OCI-LY7 (cell line): ENCODE data around the gene SFXN5. TPM values are rescaled to one million over a fixed set of nuclear protein-coding genes. Genes with fewer than 3 reads are reported as not detected.
A peak's percentile ranks its signal among the peaks of the same experiment; 100 is the strongest.

Source experiments
- BruUV-seq: library from RNA; stranded (reverse); fragments of 400-500 nt; replicated peaks from 2 replicates; lab custom pipeline; 2021; lab: Mats Ljungman, UMichigan
- CTCF ChIA-PET: fragments of 300-600 bp; sonication (Branson Sonifier 250); formaldehyde crosslinking; loops from one replicate; lab custom pipeline; 2022; ENCODE audit warnings: antibody characterized with exemption; ENCODE audit not compliant: unreplicated experiment; lab: Charles Lee
- POLR2A ChIA-PET: fragments of 300-600 bp; sonication (Branson Sonifier 250); formaldehyde crosslinking; loops from one replicate; lab custom pipeline; 2022; ENCODE audit warnings: antibody characterized with exemption; lab: Charles Lee
- DNase-seq: peaks from one replicate; pipeline ENCODE4 v3.0.0-alpha.2; 2015; ENCODE audit warnings: low spot score
- H2AFZ ChIP-seq: fragments of 200-600 bp; sonication (generic), shearing (Covaris generic); 2 replicates; pipeline ENCODE4 v1.6.1; 2014; ENCODE audit warnings: mild to moderate bottlenecking, antibody characterized with exemption, low read length, moderate library complexity
- H3K27ac ChIP-seq: fragments of 200-600 bp; sonication (generic); 2 replicates; pipeline ENCODE4 v1.5.1; 2014; ENCODE audit warnings: mixed run types, low read depth, mild to moderate bottlenecking, moderate library complexity, low read length, inconsistent platforms; ENCODE audit not compliant: poor library complexity, severe bottlenecking
- H3K36me3 ChIP-seq: fragments of 200-600 bp; sonication (generic); 2 replicates; pipeline ENCODE4 v1.6.1; 2014; ENCODE audit warnings: mild to moderate bottlenecking, antibody characterized with exemption, low read length, moderate library complexity, mixed read lengths; ENCODE audit not compliant: insufficient read depth
- H3K4me1 ChIP-seq: fragments of 200-600 bp; sonication (generic); 2 replicates; pipeline ENCODE4 v1.5.1; 2014; ENCODE audit warnings: mild to moderate bottlenecking, low read length; ENCODE audit not compliant: insufficient read depth, poor library complexity, severe bottlenecking
- H3K4me2 ChIP-seq: fragments of 200-600 bp; sonication (generic); 2 replicates; pipeline ENCODE4 v1.6.1; 2014; ENCODE audit warnings: mild to moderate bottlenecking, low read length
- H3K4me3 ChIP-seq: fragments of 200-600 bp; sonication (generic); 2 replicates; pipeline ENCODE4 v1.5.1; 2014; ENCODE audit warnings: mild to moderate bottlenecking, low read depth, low read length; ENCODE audit not compliant: poor library complexity, severe bottlenecking
- H3K79me2 ChIP-seq: fragments of 200-600 bp; sonication (generic); 2 replicates; pipeline ENCODE4 v1.6.1; 2016; ENCODE audit warnings: low read depth, mild to moderate bottlenecking, low read length, moderate library complexity, mixed read lengths; ENCODE audit not compliant: insufficient read depth
- H3K9me2 ChIP-seq: fragments of 200-600 bp; sonication (generic); 2 replicates; pipeline ENCODE4 v1.6.1; 2016; ENCODE audit warnings: mild to moderate bottlenecking, low read length, mixed read lengths; ENCODE audit not compliant: insufficient read depth
- H3K9me3 ChIP-seq: fragments of 200-600 bp; sonication (generic); 2 replicates; pipeline ENCODE4 v1.6.1; 2014; ENCODE audit warnings: mild to moderate bottlenecking, mixed run types, low read length, mixed read lengths
- H4K20me1 ChIP-seq: fragments of 200-600 bp; sonication (generic); 2 replicates; pipeline ENCODE4 v1.6.1; 2014; ENCODE audit warnings: mild to moderate bottlenecking, antibody characterized with exemption, low read length, moderate library complexity, mixed read lengths; ENCODE audit not compliant: insufficient read depth
- EZH2phosphoT487 ChIP-seq: fragments of 200-600 bp; sonication (generic); IDR thresholded peaks from 2 replicates; pipeline ENCODE4 v1.6.1; 2018; ENCODE audit warnings: low read depth, borderline replicate concordance, mild to moderate bottlenecking, mixed run types, antibody characterized with exemption, low read length, moderate library complexity, mixed read lengths
- intact Hi-C: fragments of 100-400 bp; cut with micrococcal nuclease; formaldehyde crosslinking; loops from one replicate; pipeline ENCODE4 v1.10.0; 2022; ENCODE audit not compliant: unreplicated experiment
- total RNA-seq, 2 experiments: library from RNA; depleted of rRNA in 1 of 2; stranded (reverse); fragments of >200 nt in 1 of 2; shearing (Covaris generic) in 1 of 2; gene quantifications; 2 replicates each; pipeline ENCODE4 v1.2.3, GENCODE V29; 2014 to 2022
- TF ChIP-seq, protein P1 (sequence below): fragments of 200-600 bp; sonication (generic); conservative IDR thresholded peaks from 2 replicates; pipeline ENCODE4 v1.5.1; 2014; ENCODE audit warnings: mild to moderate bottlenecking, antibody characterized with exemption, low read length, moderate library complexity, mixed read lengths

SFXN5 gene
- total RNA-seq, 2 experiments from 2014 or later = 4.5 to 10.5 TPM

DNA sequence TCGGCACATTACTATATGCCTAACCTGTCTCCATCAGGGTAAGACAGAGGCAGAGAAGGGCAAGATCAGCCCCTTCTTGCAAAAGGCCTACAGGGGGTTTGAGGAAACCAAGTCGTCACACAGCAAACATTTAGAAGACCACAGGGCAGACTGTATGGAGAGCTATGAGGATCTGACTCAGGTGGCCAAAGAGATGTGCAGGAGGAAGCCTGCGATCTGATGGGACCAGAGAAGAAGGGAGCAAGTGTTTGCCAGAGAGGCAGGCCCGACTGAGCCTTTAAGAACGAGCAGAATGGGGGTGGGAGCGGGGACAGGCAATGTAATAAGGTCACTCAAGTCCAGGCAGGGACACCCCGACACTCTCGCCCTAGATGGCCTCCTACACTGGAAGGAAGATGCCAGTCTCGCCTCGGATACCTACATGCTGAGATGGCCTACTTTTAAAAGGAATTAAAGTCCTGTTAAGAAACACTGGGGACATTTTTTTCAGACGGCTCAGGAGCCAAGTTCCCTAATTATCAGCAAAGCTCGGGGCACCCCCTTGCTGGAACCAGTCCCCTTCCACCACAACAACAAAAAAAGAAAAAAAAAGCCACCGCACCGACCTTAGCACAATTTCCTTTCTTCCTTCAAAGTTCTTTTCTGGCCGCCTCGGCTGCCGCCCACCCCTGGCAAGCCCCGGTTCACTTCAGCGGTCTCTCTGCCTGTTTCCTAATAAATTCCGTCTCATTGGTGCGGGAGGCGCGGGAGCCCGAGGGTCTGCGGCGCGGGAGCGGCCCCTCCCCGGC lies 1.5 kb downstream of the SFXN5 start:
- Histone ChIP-seq H3K36me3 (no peaks in the 10 kb centered on the region), H3K4me3 (peak overlapping the region; percentile 82), H3K4me1 (peaks cover 8% of the 10 kb centered on the region), H3K9me3 (no peaks in the 10 kb centered on the region), H4K20me1 (no peaks in the 10 kb centered on the region), H3K27ac (no peak overlapping the region), H2AFZ (peak overlapping the region; percentile 78; the same call in 1 of the 2 replicates), H3K79me2 (no peaks in the 10 kb centered on the region), H3K4me2 (peak overlapping the region; percentile 95), H3K9me2 (no peaks in the 10 kb centered on the region)
- BruUV-seq = TSS peak; percentile 61
- TF ChIP-seq, protein P1, sequence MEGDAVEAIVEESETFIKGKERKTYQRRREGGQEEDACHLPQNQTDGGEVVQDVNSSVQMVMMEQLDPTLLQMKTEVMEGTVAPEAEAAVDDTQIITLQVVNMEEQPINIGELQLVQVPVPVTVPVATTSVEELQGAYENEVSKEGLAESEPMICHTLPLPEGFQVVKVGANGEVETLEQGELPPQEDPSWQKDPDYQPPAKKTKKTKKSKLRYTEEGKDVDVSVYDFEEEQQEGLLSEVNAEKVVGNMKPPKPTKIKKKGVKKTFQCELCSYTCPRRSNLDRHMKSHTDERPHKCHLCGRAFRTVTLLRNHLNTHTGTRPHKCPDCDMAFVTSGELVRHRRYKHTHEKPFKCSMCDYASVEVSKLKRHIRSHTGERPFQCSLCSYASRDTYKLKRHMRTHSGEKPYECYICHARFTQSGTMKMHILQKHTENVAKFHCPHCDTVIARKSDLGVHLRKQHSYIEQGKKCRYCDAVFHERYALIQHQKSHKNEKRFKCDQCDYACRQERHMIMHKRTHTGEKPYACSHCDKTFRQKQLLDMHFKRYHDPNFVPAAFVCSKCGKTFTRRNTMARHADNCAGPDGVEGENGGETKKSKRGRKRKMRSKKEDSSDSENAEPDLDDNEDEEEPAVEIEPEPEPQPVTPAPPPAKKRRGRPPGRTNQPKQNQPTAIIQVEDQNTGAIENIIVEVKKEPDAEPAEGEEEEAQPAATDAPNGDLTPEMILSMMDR = no peak
- TF ChIP-seq EZH2phosphoT487 = no peak
- no peak for DNase-seq
- intact Hi-C loops = loop anchor here (5.0 kb wide), 1 partner anchor 212 kb away; the partner anchor contains the start of gene FBXO41
- ChIA-PET POLR2A (no interaction called here), CTCF (no interaction called here)

DNA sequence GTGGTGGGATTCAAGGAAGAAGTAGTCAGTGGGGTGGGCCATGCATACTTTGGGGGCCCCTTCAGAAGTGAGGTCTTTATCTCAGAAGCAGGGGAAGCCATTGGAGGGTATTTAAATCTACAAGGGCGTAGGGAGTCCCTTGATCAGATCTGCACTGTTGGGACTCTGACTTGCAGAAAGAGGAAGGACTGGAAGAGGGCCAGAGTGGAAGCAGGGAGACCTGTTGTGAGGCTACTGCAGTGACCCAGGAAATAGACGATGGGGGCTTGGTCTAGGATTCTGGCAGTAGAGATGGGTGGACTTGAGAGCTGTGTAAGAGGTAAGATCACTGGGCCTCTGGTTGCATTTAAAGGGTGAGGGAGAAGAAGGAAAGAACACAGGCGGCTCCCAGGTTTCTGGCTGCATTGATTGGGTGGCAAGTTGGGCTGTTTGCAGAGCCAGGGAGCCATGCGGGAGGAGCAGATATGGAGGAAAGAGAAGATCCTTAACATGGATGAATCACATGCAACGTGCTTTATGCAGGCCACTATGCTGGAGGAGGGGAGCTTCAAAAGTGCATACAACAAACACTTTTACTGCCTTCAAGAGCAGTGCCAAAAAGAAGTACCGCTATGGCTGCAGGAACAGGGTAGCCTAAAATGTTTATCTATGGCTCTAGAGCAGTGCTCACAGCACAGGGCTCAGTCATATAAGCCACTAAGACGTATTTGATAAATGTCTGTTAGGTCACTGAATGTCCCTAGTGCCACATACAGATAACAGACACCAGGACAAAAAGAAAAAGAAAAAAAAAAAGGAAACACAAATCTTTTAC lies 2.3 kb downstream of the SFXN5 start:
- no peaks in the 10 kb centered on the region for H3K36me3 ChIP-seq
- H3K27ac ChIP-seq = no peak overlapping the region
- H3K9me3 ChIP-seq = no peaks in the 10 kb centered on the region
- H3K9me2 ChIP-seq = no peaks in the 10 kb centered on the region
- H3K79me2 ChIP-seq = no peaks in the 10 kb centered on the region
- no peaks in the 10 kb centered on the region for H4K20me1 ChIP-seq
- H3K4me1 ChIP-seq = peaks cover 8% of the 10 kb centered on the region
- intact Hi-C loops = no loop called here
- POLR2A ChIA-PET = no interaction called here
- no peak overlapping the region for H2AFZ ChIP-seq
- H3K4me2 ChIP-seq = peak overlapping the region; percentile 95
- H3K4me3 ChIP-seq = no peak overlapping the region
- CTCF ChIA-PET = no interaction called here
- no peak for DNase-seq
- no peak for TF ChIP-seq EZH2phosphoT487
- TF ChIP-seq, protein P1 = no peak
- no TSS peak for BruUV-seq
